ENCODE results near the gene ZNF593OS.

GRCh38 chr1:26177182-26177684 lies 5.6 kb upstream of the ZNF593OS start, which contains the start of gene CNKSR1:
- TF ChIP-seq, protein P1, sequence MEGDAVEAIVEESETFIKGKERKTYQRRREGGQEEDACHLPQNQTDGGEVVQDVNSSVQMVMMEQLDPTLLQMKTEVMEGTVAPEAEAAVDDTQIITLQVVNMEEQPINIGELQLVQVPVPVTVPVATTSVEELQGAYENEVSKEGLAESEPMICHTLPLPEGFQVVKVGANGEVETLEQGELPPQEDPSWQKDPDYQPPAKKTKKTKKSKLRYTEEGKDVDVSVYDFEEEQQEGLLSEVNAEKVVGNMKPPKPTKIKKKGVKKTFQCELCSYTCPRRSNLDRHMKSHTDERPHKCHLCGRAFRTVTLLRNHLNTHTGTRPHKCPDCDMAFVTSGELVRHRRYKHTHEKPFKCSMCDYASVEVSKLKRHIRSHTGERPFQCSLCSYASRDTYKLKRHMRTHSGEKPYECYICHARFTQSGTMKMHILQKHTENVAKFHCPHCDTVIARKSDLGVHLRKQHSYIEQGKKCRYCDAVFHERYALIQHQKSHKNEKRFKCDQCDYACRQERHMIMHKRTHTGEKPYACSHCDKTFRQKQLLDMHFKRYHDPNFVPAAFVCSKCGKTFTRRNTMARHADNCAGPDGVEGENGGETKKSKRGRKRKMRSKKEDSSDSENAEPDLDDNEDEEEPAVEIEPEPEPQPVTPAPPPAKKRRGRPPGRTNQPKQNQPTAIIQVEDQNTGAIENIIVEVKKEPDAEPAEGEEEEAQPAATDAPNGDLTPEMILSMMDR (IDR thresholded peaks at IDR 0.05; ENCODE audit: borderline replicate concordance, extremely low read depth, low read length, poor library complexity, severe bottlenecking), result no peak
- no peak for TF ChIP-seq EZH2 (IDR thresholded peaks at IDR 0.05; ENCODE audit: borderline replicate concordance, low read depth, low read length, severe bottlenecking)

All from DND-41 (cell line).